Epithelial cell of esophagus (primary cell): ENCODE measurements around the gene STX4.

Source experiments
- DNase-seq: peaks from one replicate; pipeline ENCODE4 v3.0.0; 2010; ENCODE audit warnings: low read depth
- H3K4me3 ChIP-seq: 2 replicates; pipeline ENCODE4 v1.5.1; 2011; ENCODE audit warnings: mild to moderate bottlenecking, low read length, control low read depth
- CTCF ChIP-seq: IDR thresholded peaks from 2 replicates; pipeline ENCODE4 v1.5.1; 2011; ENCODE audit warnings: low read depth, mild to moderate bottlenecking, low read length, control low read depth, inconsistent platforms; ENCODE audit not compliant: insufficient read depth; ENCODE audit errors: missing control alignments

STX4 gene

GRCh38 chr16:31038993-31039392, 5.6 kb downstream of the STX4 start:
- H3K4me3 ChIP-seq, result no peak overlapping the region
- no peak for TF ChIP-seq CTCF
- DNase-seq, result no peak

DNA sequence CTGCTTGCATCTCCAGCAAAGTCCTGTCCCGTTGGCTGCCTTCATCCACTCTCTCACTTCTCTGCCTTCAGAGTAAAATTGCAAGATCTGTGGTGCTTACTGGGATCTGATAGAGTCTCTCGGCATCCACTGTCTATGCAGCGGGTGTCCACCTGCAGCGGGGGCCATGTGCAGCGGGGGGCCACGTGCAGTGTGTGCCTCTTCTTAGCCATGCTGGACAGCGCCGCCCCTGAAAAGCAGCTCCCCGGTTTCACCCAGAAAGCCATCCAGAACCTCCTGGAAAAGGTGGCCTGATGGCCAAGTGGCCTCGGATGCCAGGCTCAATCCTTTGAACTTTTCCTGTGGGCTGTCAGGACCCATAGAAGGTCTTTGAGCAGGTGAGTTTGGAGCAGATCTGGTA, 9.5 kb downstream of the STX4 start:
- no peak overlapping the region for H3K4me3 ChIP-seq
- TF ChIP-seq CTCF, result no peak
- DNase-seq, result no peak

DNA sequence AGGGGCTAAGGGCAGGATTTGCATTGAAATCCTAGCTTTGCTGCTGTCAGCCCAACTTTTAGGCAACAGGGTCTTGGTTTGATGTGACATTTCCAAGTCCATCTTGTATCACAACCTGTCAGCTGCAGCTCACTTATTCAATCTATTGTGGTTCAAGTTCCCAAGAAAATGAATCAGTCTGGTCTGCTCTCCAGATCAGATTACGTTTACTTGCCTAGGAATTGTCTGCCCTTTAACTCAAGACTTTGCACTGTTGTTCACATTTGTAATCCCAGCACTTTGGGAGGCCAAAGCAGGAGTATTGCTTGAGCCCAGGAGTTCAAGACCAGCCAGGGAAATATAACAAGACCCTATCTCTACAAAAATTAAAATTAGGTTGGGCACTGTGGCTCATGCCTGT, 10.0 kb downstream of the STX4 start:
- DNase-seq, result no peak
- no peak overlapping the region for H3K4me3 ChIP-seq
- TF ChIP-seq CTCF, result no peak

DNA sequence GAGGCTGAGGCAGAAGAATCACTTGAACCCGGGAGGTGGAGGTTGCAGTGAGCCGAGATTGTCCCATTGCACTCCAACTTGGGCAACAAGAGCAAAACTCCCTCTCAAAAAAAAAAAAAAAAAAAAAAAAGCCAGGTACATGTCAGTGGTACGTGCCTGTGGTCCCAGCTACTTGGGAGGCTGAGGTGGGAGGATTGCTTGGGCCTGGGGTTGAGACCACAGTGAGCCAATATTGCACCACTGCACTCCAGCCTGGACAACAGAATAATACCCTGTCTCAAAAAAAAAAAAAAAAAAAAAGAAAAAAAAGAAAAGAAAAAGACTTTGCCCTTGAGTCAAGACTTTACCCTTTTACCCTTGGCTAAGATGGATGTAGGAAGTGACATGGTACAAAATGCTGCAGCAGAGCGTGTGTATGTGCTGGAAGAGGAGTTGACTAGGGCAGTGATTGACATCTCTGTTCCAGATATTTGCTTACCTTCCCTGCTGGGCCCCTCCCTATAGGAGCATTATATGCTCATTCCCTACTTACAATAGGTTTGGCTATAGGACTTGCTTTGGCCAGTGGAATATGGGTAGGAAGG, 10.6 kb downstream of the STX4 start:
- no peak overlapping the region for H3K4me3 ChIP-seq
- no peak for TF ChIP-seq CTCF
- DNase-seq, result no peak

DNA sequence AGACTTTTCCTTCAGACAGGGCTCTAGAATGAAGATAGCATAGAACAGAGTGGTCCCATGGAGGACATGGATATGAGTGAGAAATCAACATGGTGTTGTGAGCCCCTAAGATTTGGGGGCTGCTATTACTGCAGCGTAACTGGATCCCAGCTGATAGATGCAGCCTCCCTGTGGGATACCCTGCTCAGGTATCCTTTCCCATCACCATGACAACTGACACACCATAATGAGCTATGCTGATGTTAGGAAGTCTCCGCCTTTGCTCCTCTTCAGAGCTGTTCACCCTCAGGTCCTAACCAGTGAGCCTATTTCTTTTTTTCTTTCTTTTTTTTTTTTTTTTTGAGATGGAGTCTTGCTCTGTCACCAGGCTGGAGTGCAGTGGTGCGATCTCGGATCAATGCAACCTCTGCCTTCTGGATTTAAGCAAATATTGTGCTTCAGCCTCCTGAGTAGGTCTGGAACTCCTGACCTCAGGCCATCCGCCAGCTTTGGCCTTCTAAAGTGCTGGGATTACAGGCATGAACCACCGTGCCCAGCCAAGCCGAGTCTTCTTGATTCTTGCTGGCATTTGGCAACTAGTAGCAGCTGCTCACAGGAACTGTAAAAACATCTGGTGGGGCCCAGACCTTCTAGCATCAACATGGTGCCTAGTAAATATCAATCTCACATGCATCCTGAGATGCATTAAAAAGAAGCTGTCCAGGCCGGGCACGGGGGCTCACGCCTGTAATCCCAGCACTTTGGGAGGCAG, 17.1 kb downstream of the STX4 start:
- no peak for TF ChIP-seq CTCF

DNA sequence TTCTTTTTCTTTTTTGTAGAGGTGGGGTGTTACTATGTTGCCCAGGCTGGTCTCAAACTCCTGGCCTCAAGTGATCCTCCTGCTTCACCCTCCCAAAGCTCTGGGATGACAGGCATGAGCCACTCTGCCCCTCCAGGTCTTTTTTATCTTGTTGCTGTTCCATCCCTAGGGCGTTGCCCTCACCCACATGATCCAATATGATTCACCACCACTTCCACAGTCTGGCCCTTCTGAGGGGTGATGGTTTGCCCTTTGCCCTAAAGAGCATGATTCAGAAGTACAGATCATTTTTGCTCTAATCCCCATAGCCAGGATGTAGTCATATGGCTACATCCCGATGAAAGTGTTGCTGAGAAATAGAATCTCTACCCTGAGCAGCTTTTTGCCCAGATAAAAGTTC, 18.8 kb downstream of the STX4 start:
- peak; percentile 96 for DNase-seq
- no peak overlapping the region for H3K4me3 ChIP-seq

More for the DNA sequence above, 17.1 kb downstream of the STX4 start:
- DNase-seq, result no peak
- H3K4me3 ChIP-seq, result no peak overlapping the region

More for the DNA sequence above, 18.8 kb downstream of the STX4 start:
- no peak for TF ChIP-seq CTCF
